IgD-negative memory B cell (primary cell): ENCODE data around the gene JMJD4. TPM values are rescaled to one million over a fixed set of nuclear protein-coding genes. Genes with fewer than 3 reads are reported as not detected.

Source experiments
- H3K27ac Mint-ChIP-seq, 3 donors: one replicate each; pipeline ENCODE4 v1.8.0; 2020 to 2022; ENCODE audit warnings: mild to moderate bottlenecking in 3 of 3, mixed read lengths in 3 of 3, moderate library complexity in 1 of 3
- H3K27me3 Mint-ChIP-seq: one replicate; pipeline ENCODE4 v1.8.0; 2021; ENCODE audit warnings: mixed read lengths
- H3K36me3 Mint-ChIP-seq: one replicate; pipeline ENCODE4 v1.8.0; 2020; ENCODE audit warnings: mild to moderate bottlenecking, mixed read lengths
- H3K4me1 Mint-ChIP-seq, 3 donors: one replicate each; pipeline ENCODE4 v1.8.0; 2020 to 2022; ENCODE audit warnings: mixed read lengths in 3 of 3, mild to moderate bottlenecking in 1 of 3
- H3K4me3 Mint-ChIP-seq, 4 donors: one replicate each; pipeline ENCODE4 v1.8.0; 2020 to 2022; ENCODE audit warnings: mild to moderate bottlenecking in 4 of 4, mixed read lengths in 4 of 4, moderate library complexity in 3 of 4
- H3K9me3 Mint-ChIP-seq, 3 donors: one replicate each; pipeline ENCODE4 v1.8.0; 2020 to 2021; ENCODE audit warnings: mixed read lengths in 3 of 3, mild to moderate bottlenecking in 1 of 3
- polyA plus RNA-seq: library from polyadenylated mRNA; unstranded; fragments of 300-500 nt; fragmentation: Illumina TruSeq; gene quantifications from one replicate; pipeline ENCODE4 v1.2.3, GENCODE V29; 2021

Gene JMJD4, protein sequence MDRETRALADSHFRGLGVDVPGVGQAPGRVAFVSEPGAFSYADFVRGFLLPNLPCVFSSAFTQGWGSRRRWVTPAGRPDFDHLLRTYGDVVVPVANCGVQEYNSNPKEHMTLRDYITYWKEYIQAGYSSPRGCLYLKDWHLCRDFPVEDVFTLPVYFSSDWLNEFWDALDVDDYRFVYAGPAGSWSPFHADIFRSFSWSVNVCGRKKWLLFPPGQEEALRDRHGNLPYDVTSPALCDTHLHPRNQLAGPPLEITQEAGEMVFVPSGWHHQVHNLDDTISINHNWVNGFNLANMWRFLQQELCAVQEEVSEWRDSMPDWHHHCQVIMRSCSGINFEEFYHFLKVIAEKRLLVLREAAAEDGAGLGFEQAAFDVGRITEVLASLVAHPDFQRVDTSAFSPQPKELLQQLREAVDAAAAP
- 29.3 TPM for polyA plus RNA-seq

- peak within 1 kb of the TSS; percentile 76 to 90 (median 86) for H3K27ac Mint-ChIP-seq
- H3K36me3 Mint-ChIP-seq, result peaks cover 1% of the 10 kb centered on the region
- no peaks in the 10 kb centered on the region for H3K27me3 Mint-ChIP-seq
- H3K4me3 Mint-ChIP-seq, result peak within 1 kb of the TSS; percentile 86 to 95 (median 94)
- H3K9me3 Mint-ChIP-seq, result no peaks in the 10 kb centered on the region
- H3K4me1 Mint-ChIP-seq, result peaks cover 26 to 28% (median 27%) of the 10 kb centered on the region in 3 donors
These were observed at the start of gene JMJD4, which contains the start of gene SNAP47 for GRCh38 chr1:227734856-227735538. Gene JMJD4 (minus strand): TSS chr1:227735302. CDS start chr1:227735273, 29 bp downstream. Gene SNAP47 (plus strand): TSS chr1:227735435. CDS start chr1:227747737, 12,302 bp downstream.

DNA sequence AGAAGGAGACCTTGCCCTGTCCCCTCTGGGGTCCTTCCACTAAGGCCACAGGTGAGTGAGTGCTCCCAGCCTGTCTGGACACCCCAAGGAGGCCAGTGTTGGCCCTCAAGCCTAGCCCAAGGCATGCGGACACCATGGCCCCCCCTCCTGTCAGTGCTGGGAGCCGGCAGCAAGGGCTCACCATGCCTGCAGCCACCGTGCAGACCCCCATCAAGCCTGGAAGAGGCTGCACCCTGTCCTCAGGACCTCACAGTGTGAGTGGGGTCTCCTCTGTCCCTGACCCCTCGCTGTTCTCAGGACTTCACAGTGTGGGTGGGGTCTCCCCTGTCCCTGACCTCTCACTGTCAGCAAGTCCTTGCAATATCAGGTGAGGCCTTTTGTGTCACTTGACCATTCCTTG lies 47.1 kb upstream of the JMJD4 start:
- no peaks in the 10 kb centered on the region for H3K36me3 Mint-ChIP-seq
- peaks cover 0 to 2% (median 0%) of the 10 kb centered on the region in 3 donors for H3K9me3 Mint-ChIP-seq

DNA sequence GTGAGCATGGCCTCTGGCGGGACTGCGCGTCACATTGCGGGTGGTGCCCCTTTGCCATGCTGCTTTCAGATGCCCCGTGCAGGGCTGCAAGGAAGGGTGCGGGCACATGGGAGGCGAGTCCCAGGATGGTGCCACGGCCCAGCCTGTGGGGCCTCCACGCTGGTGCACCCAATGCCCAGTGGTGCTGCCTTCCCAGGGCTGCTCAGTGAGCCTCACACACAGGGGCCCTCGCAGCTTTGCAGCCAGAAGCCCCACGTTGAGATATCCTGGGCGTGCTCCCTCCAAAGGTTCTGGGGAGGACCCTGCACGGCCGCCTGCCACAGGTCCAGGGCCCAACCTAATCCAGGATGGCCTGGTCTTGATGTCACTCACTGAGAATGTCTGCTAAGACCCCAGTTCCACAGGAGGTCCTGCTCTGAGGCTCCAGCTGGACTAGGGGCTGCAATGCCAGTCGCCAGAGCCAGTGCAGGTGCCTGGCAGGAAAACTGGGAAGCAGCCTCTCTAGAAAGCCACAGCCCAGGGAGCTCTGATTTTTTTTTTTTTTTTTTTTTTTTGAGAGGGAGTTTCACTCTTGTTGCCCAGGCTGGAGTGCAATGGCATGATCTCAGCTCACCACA lies 46.3 kb upstream of the JMJD4 start:
- Mint-ChIP-seq H3K27me3 (peaks cover 2% of the 10 kb centered on the region), H3K4me1 (peaks cover 6 to 9% (median 9%) of the 10 kb centered on the region in 3 donors), H3K27ac (no peak overlapping the region), H3K4me3 (no peak overlapping the region), H3K9me3 (peaks cover 0 to 2% (median 0%) of the 10 kb centered on the region in 3 donors), H3K36me3 (no peaks in the 10 kb centered on the region)

More for the DNA sequence above, 47.1 kb upstream of the JMJD4 start:
- Mint-ChIP-seq H3K4me3 (peak overlapping the region in 1 of 4 donors; percentile 33), H3K4me1 (peaks cover 9 to 13% (median 9%) of the 10 kb centered on the region in 3 donors), H3K27me3 (peaks cover 2% of the 10 kb centered on the region), H3K27ac (no peak overlapping the region)

- Mint-ChIP-seq H3K27me3 (no peaks in the 10 kb centered on the region), H3K9me3 (peaks cover 0 to under 1% (median 0%) of the 10 kb centered on the region in 3 donors), H3K4me1 (peaks cover under 1 to 5% (median under 1%) of the 10 kb centered on the region in 3 donors), H3K4me3 (no peak overlapping the region), H3K27ac (peak overlapping the region in 1 of 3 donors; percentile 35), H3K36me3 (no peaks in the 10 kb centered on the region)
These were observed 45.3 kb upstream of the JMJD4 start for GRCh38 chr1:227780101-227781044.

DNA sequence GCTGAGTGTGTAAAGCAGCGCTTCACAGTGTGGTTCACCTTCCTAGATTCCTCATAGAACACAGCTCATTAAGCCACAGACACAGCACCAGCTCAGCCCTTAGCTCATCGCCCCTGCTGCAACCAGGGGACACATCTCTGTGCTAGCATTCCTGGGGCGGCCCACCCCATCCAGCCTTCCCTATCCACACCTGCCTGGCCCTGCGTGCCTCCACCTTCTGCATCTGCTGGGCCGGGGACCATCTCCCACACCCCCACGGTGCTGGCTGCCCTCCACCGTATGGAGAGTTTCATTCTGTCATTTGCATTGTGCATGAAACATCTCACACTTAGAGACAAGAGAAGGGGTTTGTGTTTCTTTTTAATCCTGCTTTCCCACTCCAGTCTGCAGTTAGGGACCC lies 44.6 kb upstream of the JMJD4 start:
- peak overlapping the region in 1 of 3 donors; percentile 35 for H3K27ac Mint-ChIP-seq
- H3K36me3 Mint-ChIP-seq, result no peaks in the 10 kb centered on the region
- peaks cover 0 to 4% (median 0%) of the 10 kb centered on the region in 3 donors for H3K4me1 Mint-ChIP-seq
- H3K4me3 Mint-ChIP-seq, result no peak overlapping the region
- no peaks in the 10 kb centered on the region for H3K9me3 Mint-ChIP-seq
- no peaks in the 10 kb centered on the region for H3K27me3 Mint-ChIP-seq

DNA sequence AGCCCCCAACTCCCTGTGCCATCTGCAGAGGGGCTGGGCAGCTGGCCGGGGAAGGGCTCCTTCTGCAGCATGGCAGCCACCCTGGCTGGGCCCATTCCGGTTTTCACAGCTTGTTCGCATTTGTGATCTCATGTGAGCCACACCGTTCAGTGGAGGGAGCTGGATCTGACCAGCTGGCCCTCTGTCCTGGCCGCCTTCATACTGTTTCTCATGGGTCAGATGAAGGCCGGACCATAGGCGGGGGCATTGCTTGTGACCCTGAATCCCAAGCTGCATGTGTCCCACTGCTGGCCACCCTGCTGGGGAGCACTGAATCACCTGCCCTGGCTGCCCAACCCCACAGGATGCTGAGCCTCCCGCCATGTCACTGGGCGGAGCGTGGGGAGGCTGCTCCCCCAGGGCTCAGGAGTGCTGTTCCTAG lies 43.9 kb upstream of the JMJD4 start:
- no peaks in the 10 kb centered on the region for H3K27me3 Mint-ChIP-seq
- no peak overlapping the region for H3K27ac Mint-ChIP-seq
- no peaks in the 10 kb centered on the region for H3K36me3 Mint-ChIP-seq
- H3K9me3 Mint-ChIP-seq, result no peaks in the 10 kb centered on the region
- no peak overlapping the region for H3K4me3 Mint-ChIP-seq
- peaks cover 0 to 4% (median 0%) of the 10 kb centered on the region in 3 donors for H3K4me1 Mint-ChIP-seq

DNA sequence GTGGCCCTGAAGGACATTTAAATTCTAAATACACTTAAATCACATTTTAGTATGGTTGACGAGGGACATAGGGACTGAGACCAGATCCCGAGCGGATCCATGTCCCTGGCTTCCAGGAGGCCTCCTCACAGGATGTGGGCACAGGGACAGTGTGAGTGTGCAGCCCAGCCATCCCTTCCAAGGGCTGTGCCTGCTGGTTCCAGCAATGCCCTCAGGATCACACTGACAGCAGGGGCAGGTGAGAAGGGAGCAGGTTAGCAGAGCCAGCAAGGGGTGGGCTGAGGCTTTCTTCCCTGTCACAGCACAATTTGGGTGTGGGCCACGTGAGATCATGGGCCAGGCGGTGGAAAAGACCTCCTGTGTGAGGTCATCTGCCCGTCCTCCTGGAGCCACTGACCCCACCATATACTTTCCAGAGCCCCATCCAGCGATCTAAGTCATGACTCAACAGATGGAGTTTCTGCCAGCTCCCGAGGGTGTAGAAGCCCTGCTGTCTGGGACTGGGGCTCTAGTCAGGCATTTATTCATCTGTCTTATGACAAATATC lies 43.4 kb upstream of the JMJD4 start:
- H3K36me3 Mint-ChIP-seq, result no peaks in the 10 kb centered on the region
- no peak overlapping the region for H3K4me3 Mint-ChIP-seq

GRCh38 chr1:227777646-227778045 lies 42.5 kb upstream of the JMJD4 start:
- no peak overlapping the region for H3K27ac Mint-ChIP-seq
- no peaks in the 10 kb centered on the region for H3K36me3 Mint-ChIP-seq
- no peaks in the 10 kb centered on the region for H3K9me3 Mint-ChIP-seq
- no peak overlapping the region for H3K4me3 Mint-ChIP-seq
- H3K4me1 Mint-ChIP-seq, result no peaks in the 10 kb centered on the region
- no peaks in the 10 kb centered on the region for H3K27me3 Mint-ChIP-seq

More for the DNA sequence above, 43.4 kb upstream of the JMJD4 start:
- Mint-ChIP-seq H3K27ac (no peak overlapping the region), H3K4me1 (peaks cover 0 to 4% (median 0%) of the 10 kb centered on the region in 3 donors), H3K27me3 (no peaks in the 10 kb centered on the region), H3K9me3 (no peaks in the 10 kb centered on the region)

GRCh38 chr1:227777156-227777555 lies 42.1 kb upstream of the JMJD4 start:
- no peaks in the 10 kb centered on the region for H3K36me3 Mint-ChIP-seq
- H3K4me3 Mint-ChIP-seq, result no peak overlapping the region
- no peaks in the 10 kb centered on the region for H3K9me3 Mint-ChIP-seq
- no peaks in the 10 kb centered on the region for H3K4me1 Mint-ChIP-seq
- H3K27me3 Mint-ChIP-seq, result no peaks in the 10 kb centered on the region
- no peak overlapping the region for H3K27ac Mint-ChIP-seq

DNA sequence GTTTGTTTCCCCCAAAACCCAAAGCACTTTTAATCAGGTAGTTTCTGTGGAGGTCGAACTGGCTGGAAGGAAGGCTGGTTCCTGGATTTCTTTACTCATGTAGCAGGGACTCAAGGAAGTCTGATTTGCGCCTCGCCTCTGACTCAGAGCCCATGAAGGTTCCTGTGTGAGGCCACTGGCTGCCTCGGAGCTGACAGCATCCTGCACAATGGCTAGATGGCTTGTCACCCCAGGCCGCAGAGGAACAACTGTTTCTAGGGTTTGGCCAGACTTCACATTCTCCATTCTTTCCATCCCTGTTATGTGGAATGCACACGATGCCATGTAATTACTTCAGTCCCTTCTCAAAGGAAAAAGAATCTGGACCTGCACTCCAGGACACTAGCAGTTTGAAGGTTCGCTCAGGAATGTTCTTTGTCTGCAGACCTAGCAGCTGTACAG lies 41.2 kb upstream of the JMJD4 start:
- H3K4me3 Mint-ChIP-seq, result no peak overlapping the region
- no peaks in the 10 kb centered on the region for H3K4me1 Mint-ChIP-seq

GRCh38 chr1:227775841-227776240 lies 40.7 kb upstream of the JMJD4 start:
- no peaks in the 10 kb centered on the region for H3K4me1 Mint-ChIP-seq
- H3K27ac Mint-ChIP-seq, result no peak overlapping the region
- no peak overlapping the region for H3K4me3 Mint-ChIP-seq

More for the DNA sequence above, 41.2 kb upstream of the JMJD4 start:
- no peaks in the 10 kb centered on the region for H3K36me3 Mint-ChIP-seq
- H3K27ac Mint-ChIP-seq, result no peak overlapping the region
- H3K27me3 Mint-ChIP-seq, result no peaks in the 10 kb centered on the region
- no peaks in the 10 kb centered on the region for H3K9me3 Mint-ChIP-seq

DNA sequence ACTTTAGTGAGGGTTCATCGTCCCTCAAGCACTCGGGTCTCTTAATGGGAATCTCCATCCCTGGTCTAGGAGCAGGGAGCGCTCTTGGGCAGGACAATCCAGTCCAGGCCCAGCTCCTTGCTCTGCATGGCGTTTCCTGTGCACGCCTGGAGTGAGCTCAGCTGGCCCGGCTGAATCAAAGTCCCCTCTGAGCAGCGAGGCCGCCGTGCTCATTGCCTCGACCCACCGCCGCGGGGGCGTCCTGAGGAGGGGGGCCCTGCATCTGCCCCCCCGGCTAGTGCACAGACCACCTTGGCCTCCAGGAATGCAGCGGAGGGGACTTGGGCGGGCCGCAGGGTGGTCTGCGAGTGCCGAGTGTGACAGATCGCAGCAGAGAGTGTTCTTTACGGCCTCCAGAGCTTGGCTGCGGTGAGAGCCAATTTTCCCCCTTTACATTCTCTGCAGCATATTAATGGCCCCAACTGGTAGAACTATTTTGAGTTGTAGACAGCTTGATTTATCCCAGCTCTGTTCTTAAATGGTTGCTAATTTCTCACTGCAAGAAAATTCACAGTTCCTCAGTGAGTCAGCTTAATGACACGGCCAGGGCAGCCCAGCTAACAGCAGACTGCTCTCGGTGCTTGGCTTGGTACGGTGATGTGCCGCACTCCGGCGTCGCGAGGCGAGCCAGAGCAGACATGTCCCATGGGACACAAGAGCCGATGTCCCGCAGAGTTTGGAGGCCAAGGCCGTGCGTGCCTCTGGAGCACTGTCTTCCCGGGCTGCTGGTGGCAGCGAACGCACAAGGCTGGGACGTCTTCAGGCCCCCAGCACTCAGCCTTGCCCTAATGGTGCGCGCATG lies 39.9 kb upstream of the JMJD4 start:
- H3K27ac Mint-ChIP-seq, result no peak overlapping the region
- peaks cover 3% of the 10 kb centered on the region for H3K36me3 Mint-ChIP-seq
- H3K4me1 Mint-ChIP-seq, result peaks cover 0 to 1% (median 0%) of the 10 kb centered on the region in 3 donors
- H3K27me3 Mint-ChIP-seq, result no peaks in the 10 kb centered on the region
- H3K4me3 Mint-ChIP-seq, result no peak overlapping the region
- no peaks in the 10 kb centered on the region for H3K9me3 Mint-ChIP-seq

More at GRCh38 chr1:227775841-227776240, 40.7 kb upstream of the JMJD4 start:
- Mint-ChIP-seq H3K9me3 (no peaks in the 10 kb centered on the region), H3K36me3 (no peaks in the 10 kb centered on the region), H3K27me3 (no peaks in the 10 kb centered on the region)
